ENCODE results near the gene MCTP2.

The MCTP2 gene

DNA sequence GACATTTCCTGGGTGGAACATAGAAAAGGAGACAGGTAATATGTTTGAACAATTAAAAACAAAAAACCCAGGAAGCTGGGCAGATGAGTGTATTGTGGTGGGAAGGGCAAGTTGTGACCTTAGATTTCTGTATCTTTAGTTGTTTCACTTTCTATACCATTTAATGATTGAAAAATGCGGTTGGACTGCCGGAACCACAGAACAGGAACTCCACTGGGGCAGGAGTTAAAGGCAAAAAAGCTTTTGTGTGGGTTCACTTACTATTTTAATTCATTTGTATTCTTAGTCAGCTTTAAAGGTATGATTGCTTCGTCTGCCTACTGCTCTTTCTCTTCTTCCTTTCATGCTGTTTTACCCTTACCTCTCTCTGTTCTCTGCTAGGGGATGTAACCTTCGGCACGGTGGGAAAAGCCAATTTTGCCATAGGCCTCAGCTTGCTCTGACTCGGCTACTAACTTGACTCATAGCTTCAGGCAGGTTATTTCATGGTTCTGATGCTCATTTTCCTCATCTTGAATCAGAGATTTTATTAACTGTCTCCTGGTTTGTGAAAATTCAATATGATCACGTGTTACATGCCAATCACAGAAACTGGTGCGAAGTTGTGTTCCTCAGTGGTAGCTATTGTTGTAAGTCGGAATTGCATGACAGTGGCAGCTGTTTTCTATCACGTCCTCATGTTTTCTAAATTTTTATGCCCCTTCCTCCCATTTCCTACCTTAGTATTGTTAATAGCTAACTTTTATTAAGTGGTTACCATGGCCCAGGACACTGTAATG is 1.6 kb upstream of the MCTP2 start:
- no peak for TF ChIP-seq REST (IDR thresholded peaks at IDR 0.05; ENCODE audit: low read depth)
- TF ChIP-seq CREB1 (IDR thresholded peaks at IDR 0.05; ENCODE audit: low read depth): no peak
- no peak for TF ChIP-seq ZBTB7A (IDR thresholded peaks at IDR 0.05; ENCODE audit: low read depth)
- TF ChIP-seq EP300 (IDR thresholded peaks at IDR 0.05; ENCODE audit: borderline replicate concordance): no peak
- no peak for TF ChIP-seq EGR1 (IDR thresholded peaks at IDR 0.05)
- no peak for TF ChIP-seq CEBPB (IDR thresholded peaks at IDR 0.05)
- TF ChIP-seq NFIC (IDR thresholded peaks at IDR 0.05): no peak
- no peak for TF ChIP-seq RAD21 (IDR thresholded peaks at IDR 0.05; ENCODE audit: low read depth)
- TF ChIP-seq, protein P1, sequence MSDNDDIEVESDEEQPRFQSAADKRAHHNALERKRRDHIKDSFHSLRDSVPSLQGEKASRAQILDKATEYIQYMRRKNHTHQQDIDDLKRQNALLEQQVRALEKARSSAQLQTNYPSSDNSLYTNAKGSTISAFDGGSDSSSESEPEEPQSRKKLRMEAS (IDR thresholded peaks at IDR 0.05): no peak
- TF ChIP-seq, protein P2, sequence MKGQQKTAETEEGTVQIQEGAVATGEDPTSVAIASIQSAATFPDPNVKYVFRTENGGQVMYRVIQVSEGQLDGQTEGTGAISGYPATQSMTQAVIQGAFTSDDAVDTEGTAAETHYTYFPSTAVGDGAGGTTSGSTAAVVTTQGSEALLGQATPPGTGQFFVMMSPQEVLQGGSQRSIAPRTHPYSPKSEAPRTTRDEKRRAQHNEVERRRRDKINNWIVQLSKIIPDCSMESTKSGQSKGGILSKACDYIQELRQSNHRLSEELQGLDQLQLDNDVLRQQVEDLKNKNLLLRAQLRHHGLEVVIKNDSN (IDR thresholded peaks at IDR 0.05): no peak
- TF ChIP-seq TEAD4 (IDR thresholded peaks at IDR 0.05): no peak
- TF ChIP-seq FOXM1 (IDR thresholded peaks at IDR 0.05; ENCODE audit: borderline replicate concordance, low read depth): no peak

- no peak for TF ChIP-seq RAD21 (IDR thresholded peaks at IDR 0.05; ENCODE audit: low read depth)
- no peak for TF ChIP-seq NFIC (IDR thresholded peaks at IDR 0.05)
- no peak for TF ChIP-seq TCF12 (IDR thresholded peaks at IDR 0.05; ENCODE audit: low read depth)
- TF ChIP-seq CREB1 (IDR thresholded peaks at IDR 0.05; ENCODE audit: low read depth): no peak
- no peak for TF ChIP-seq CEBPB (IDR thresholded peaks at IDR 0.05)
- no peak for TF ChIP-seq TAF1 (IDR thresholded peaks at IDR 0.05; ENCODE audit: low read depth)
- TF ChIP-seq, protein P2 (IDR thresholded peaks at IDR 0.05): no peak
- no peak for TF ChIP-seq YY1 (IDR thresholded peaks at IDR 0.05; ENCODE audit: low read depth)
These were observed 904 bp upstream of the MCTP2 start for GRCh38 chr15:94230431-94230882.

DNA sequence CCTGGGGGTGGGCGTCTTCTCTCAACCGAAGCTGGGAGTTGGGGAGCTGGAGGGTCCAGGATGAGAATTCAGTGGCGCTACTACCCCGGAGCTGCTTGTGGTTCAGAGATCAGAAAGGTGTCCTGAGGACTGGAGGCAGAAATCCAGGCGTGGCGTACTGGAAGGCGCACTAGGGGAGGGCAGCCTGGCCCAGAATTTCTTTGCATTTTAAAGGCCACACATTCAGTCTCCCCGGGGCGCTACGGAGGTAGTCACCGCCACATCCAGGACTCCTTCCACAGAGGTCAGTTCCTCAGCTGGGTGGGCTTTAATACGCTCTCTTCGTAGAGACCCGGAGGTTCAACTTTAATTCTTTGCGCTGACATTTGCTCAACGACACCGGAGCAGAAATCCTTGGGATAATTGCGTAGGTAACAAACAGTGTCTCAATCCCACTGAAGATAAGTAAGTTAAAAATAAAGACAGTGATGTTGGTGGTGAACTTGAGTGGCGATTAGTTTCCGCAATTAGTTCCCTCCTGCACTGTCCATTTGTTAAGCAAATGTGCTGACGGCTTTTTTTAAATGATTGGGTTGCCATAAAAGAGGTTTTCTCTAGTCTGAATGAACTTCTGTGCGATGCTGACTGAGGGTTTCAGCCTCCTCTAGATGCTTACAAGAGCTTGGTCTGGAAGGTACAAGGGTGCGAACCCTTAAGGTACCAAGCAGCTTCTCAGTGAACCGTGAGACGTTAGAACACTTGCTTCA is 535 bp downstream of the MCTP2 start:
- TF ChIP-seq TAF1 (IDR thresholded peaks at IDR 0.05; ENCODE audit: low read depth): no peak
- no peak for TF ChIP-seq TCF12 (IDR thresholded peaks at IDR 0.05; ENCODE audit: low read depth)
- 0 out of 2 replicates have a peak, but pooled peaks have one; percentile 5 for TF ChIP-seq NFIC (IDR thresholded peaks at IDR 0.05)

DNA sequence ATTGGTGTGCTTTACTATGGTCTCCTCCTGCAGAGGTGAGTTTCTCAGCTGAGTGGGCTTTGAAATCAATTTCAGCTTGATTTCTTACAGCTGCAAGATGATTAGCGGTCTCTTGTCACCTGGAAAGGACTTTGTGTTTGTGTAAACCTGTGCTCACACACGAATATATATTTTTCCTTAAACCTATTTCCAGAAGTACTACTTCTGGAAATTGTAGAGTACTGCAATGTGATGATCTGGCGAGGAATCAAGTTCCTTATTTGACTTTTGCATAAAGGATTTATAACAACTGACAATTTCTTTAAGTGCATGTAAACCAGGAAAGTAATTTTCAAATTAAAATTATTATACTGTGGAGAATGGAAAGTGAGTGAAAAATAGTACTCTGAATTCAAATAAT is 2.1 kb downstream of the MCTP2 start:
- TF ChIP-seq CREB1 (IDR thresholded peaks at IDR 0.05; ENCODE audit: low read depth): no peak
- TF ChIP-seq, protein P1 (IDR thresholded peaks at IDR 0.05): no peak
- no peak for TF ChIP-seq ZBTB7A (IDR thresholded peaks at IDR 0.05; ENCODE audit: low read depth)
- no peak for TF ChIP-seq RAD21 (IDR thresholded peaks at IDR 0.05; ENCODE audit: low read depth)
- TF ChIP-seq TEAD4 (IDR thresholded peaks at IDR 0.05): no peak
- no peak for TF ChIP-seq EP300 (IDR thresholded peaks at IDR 0.05; ENCODE audit: borderline replicate concordance)
- no peak for TF ChIP-seq CEBPB (IDR thresholded peaks at IDR 0.05)
- TF ChIP-seq FOXM1 (IDR thresholded peaks at IDR 0.05; ENCODE audit: borderline replicate concordance, low read depth): no peak
- no peak for TF ChIP-seq REST (IDR thresholded peaks at IDR 0.05; ENCODE audit: low read depth)
- no peak for TF ChIP-seq TCF12 (IDR thresholded peaks at IDR 0.05; ENCODE audit: low read depth)
- no peak for TF ChIP-seq NFIC (IDR thresholded peaks at IDR 0.05)
- TF ChIP-seq EGR1 (IDR thresholded peaks at IDR 0.05): no peak
- no peak for TF ChIP-seq TAF1 (IDR thresholded peaks at IDR 0.05; ENCODE audit: low read depth)
- TF ChIP-seq, protein P2 (IDR thresholded peaks at IDR 0.05): no peak
- no peak for TF ChIP-seq YY1 (IDR thresholded peaks at IDR 0.05; ENCODE audit: low read depth)

GRCh38 chr15:94234300-94234699 is 2.9 kb downstream of the MCTP2 start:
- TF ChIP-seq NFIC (IDR thresholded peaks at IDR 0.05): no peak
- no peak for TF ChIP-seq EGR1 (IDR thresholded peaks at IDR 0.05)
- no peak for TF ChIP-seq TCF12 (IDR thresholded peaks at IDR 0.05; ENCODE audit: low read depth)
- TF ChIP-seq, protein P2 (IDR thresholded peaks at IDR 0.05): no peak
- no peak for TF ChIP-seq CREB1 (IDR thresholded peaks at IDR 0.05; ENCODE audit: low read depth)
- TF ChIP-seq TEAD4 (IDR thresholded peaks at IDR 0.05): no peak
- TF ChIP-seq TAF1 (IDR thresholded peaks at IDR 0.05; ENCODE audit: low read depth): no peak
- no peak for TF ChIP-seq CEBPB (IDR thresholded peaks at IDR 0.05)
- no peak for TF ChIP-seq YY1 (IDR thresholded peaks at IDR 0.05; ENCODE audit: low read depth)
- TF ChIP-seq EP300 (IDR thresholded peaks at IDR 0.05; ENCODE audit: borderline replicate concordance): no peak
- TF ChIP-seq ZBTB7A (IDR thresholded peaks at IDR 0.05; ENCODE audit: low read depth): no peak
- no peak for TF ChIP-seq RAD21 (IDR thresholded peaks at IDR 0.05; ENCODE audit: low read depth)
- no peak for TF ChIP-seq FOXM1 (IDR thresholded peaks at IDR 0.05; ENCODE audit: borderline replicate concordance, low read depth)
- TF ChIP-seq REST (IDR thresholded peaks at IDR 0.05; ENCODE audit: low read depth): no peak
- TF ChIP-seq, protein P1 (IDR thresholded peaks at IDR 0.05): no peak
